NK-92 (cell line): ENCODE results near the gene NSUN2.

Experiments used
- DNase-seq: peaks from one replicate; lab custom pipeline; 2025; ENCODE audit not compliant: unreplicated experiment; lab: John Stamatoyannopoulos, UW

The NSUN2 gene

GRCh38 chr5:6606884-6607558, 25.8 kb downstream of the NSUN2 start:
- DNase-seq, result no peak

DNA sequence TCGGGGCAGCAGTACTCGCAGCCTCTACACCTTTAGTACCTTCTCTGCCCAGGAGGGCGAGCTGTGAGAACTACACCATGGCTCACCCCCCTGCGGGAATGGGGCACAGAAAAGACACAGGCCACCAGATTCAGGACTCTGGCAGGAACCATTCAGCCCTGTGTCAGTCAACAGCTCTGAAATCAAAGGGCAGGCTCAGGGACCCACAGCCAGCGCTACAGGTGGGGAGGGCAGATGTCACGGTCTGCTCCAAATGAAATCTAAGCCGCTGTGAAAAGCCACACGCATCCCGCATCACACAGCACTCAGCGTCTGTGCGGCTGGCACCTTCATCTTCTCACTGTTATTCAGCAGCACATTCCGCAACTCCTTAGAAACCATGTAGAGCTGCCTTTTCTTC, 27.9 kb downstream of the NSUN2 start:
- DNase-seq, result no peak

DNA sequence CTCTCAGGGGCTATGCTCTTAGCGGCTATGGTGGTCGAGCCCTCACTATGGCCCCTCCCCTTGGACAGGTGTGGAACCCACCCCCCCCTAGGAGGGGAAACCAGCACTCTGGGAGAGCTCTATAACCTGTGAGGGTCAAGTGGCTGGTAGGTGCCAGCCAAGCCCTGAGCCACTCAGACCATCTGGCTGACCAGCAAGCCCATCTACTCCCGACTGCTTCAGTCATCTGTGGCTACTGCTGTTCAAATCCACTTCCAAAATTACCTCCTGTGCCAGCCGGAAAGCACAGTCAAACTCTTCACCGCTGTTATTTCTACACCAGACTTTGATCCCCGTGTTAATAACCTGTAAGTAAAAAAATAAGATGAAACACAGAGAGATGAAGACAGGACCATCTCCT, 28.5 kb downstream of the NSUN2 start:
- DNase-seq, result no peak

GRCh38 chr5:6603643-6604042, 29.2 kb downstream of the NSUN2 start:
- DNase-seq, result no peak

DNA sequence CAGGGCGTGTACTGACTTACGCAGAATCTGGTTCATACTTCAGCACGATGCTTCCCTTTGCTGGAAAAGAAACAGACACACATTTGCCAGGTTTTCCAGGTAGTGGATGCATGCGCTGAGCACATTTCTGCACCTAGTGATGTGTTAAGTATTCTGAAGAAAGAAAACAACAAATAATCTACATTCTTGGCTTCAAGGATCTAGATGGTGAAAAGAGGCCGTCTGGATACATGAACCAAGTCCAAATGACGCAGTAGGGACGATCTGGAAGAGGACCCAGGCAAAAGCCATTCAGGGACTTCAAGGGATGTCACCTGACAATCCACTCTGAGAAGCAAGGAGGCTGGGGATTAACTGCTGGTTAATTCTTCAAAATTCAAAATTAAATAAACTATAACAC, 30.4 kb downstream of the NSUN2 start:
- DNase-seq, result no peak

GRCh38 chr5:6601816-6602215, 31.0 kb downstream of the NSUN2 start:
- no peak for DNase-seq

DNA sequence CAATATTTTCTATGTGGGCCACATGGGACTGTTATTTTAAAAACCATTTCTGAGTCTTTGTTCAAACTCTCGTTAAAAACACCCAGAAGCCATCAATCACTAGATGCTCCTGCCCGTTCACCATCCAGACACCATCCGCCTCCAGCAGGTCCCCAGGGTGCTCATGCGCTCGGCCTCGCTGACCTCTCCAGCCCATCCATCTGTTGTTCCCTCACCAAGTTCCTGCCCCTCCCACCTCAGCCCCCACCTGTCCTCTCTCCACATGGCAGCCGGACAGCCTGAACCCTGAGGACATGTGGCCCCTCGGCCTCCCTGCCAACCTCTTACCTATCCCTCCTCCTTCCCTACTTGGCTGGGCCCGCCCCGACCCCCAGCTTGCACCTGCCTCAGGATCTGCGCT, 31.6 kb downstream of the NSUN2 start:
- DNase-seq, result no peak

GRCh38 chr5:6599739-6600138, 33.1 kb downstream of the NSUN2 start:
- DNase-seq, result no peak

DNA sequence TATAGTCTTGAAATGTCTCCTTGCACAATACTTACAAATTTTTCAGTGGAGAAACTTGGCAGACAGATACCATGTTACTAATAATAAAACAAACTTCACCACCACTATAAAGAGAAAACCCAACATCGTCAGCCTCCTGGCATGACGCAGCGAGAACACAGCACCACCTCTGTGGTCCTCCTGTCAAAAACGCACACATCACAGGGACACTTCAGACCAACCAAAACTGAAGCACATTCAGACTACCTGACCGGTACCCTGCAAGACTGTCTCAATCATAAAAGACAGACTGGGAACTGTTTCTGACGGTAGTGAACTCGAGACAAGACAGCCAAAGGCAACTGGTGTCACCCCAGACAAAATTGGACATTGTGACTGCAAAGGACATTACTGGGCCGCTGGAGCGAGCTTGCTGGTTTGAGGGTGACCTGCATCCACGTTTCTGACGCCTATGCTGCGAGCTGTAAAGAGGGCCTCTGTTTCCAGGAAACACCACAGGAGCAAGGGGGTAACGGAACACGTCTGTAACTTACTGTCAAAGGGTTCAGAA, 34.4 kb downstream of the NSUN2 start:
- no peak for DNase-seq

GRCh38 chr5:6597557-6597956, 35.3 kb downstream of the NSUN2 start:
- no peak for DNase-seq

GRCh38 chr5:6596388-6596787, 36.5 kb downstream of the NSUN2 start:
- DNase-seq, result no peak

- no peak for DNase-seq
Measured at GRCh38 chr5:6595405-6595804, 37.4 kb downstream of the NSUN2 start.

- no peak for DNase-seq
Measured at GRCh38 chr5:6594066-6594465, 38.8 kb downstream of the NSUN2 start.

GRCh38 chr5:6593148-6594016, 39.5 kb downstream of the NSUN2 start:
- DNase-seq, result no peak

GRCh38 chr5:6592601-6593000, 40.2 kb downstream of the NSUN2 start:
- no peak for DNase-seq

DNA sequence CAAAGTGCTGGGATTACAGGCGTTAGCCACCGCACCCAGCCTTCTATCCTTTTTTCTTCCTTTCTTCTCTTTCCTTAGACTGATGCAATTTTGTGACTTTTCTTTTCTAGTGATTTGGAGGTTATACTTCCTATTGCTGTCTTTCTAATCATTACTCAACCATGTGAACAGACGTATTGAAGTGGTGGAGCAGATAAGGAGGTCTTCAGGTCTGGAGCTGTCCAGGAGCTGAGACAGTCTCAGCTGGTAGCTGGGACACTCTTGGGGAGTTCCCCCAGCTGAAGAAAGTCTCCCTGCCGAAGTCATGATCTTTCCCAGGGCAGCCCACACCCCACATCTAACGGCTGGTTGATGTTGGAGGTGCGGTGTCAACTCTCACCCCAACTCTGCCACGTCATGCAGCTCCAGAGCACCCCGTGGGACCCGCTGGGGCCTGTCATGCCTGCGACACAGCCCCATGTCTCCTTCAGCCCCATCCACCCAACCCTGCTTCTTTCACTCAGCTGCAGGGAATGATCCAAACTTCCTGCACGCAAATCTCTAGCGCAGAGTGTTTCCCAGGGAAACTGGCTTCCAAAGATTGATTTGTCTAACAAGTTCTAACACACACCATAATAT, 41.1 kb downstream of the NSUN2 start:
- no peak for DNase-seq

DNA sequence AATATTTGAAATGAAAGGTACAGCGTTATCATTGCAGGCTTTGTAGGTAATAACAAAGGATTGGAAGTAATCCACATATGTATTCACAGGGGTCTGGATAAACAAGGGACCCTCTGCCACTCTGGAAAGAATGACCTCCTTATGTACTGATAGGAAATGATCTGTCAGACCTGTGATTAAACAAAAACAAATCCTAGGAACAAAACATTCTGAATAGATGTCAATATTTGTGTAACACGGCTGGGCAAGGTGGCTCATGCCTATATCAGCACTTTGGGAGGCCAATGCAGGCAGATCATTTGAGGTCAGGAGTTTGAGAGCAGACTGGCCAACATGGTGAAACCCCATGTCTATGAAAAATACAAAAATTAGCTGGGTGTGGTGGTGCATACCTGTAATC, 42.3 kb downstream of the NSUN2 start:
- no peak for DNase-seq

DNA sequence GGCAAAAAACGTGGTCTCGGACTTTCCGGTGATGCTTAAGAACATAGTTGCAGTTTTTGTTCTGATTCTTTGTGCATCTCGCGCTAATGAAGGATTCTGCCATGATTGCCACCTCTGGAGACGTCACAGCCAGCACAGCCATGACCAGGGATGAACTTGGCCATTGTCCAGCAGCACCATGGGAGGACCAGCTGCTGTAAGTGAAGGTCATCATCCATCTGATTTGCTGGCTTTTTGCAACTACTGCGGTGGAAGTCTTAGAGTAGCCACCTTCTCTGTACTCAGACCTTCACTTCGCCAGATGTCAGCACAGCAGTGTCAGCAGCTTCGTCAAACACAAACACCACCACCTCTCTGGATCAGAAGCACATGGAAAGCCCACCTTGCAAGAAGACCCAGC, 45.7 kb downstream of the NSUN2 start:
- DNase-seq, result no peak

GRCh38 chr5:6586647-6587042, 46.2 kb downstream of the NSUN2 start:
- DNase-seq, result no peak

DNA sequence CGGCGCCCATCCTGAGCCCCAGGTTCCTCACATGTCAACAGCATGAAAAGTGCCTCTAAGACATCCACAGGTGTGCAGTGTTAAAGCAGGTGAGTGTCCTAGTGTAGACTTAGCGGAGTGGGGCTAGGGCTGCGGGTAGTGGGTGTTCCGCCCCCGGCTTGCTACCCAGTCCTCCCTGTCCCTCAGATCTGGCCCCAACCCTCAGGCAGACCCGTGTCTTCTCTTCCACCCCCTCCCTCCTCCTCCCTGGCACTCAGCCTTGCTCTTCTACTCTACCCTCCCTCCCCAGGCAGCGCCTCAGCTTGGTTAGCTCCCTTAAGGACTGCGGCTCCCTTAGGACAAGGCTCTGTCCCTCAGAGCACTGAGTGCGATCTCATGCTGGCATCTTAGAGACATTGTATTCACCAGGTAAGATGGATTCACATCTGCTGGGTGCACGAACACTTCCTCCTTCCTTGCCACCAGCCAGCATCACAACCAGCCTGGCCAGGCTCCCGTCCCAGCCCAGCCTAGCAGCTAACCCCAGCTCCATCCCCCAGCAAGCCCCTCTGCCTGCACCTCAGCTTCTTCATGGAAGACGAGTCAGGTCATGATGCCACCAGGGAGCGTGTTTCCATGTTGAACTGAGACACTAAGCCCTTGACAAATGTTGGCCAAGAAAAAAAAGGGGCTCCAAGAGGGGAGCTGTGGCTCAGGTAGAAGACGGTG, 46.8 kb downstream of the NSUN2 start:
- no peak for DNase-seq

GRCh38 chr5:6585168-6585567, 47.7 kb downstream of the NSUN2 start:
- DNase-seq, result no peak
